Measurements from ENCODE around the gene SIGLEC11.

GRCh38 chr19:49915271-49915670 is 45.7 kb downstream of the SIGLEC11 start:
- TF ChIP-seq POLR2A (IDR thresholded peaks at IDR 0.05) (no peak), CTCF (IDR thresholded peaks at IDR 0.05) (no peak)

Measured in right lobe of liver (tissue), 4 donors.